D721Med (cell line): ENCODE measurements around the gene STIM1.

Experiments
- DNase-seq: peaks from one replicate; pipeline ENCODE4 v3.0.0; 2011; ENCODE audit warnings: low spot score; ENCODE audit not compliant: insufficient read length
- FAIRE-seq: peaks from 2 replicates; lab custom pipeline; 2011; peaks lifted over from hg19 to GRCh38; lab: Jason Lieb, UNC
- TF ChIP-seq, protein P1 (sequence below): IDR thresholded peaks from 2 replicates; pipeline ENCODE4 v1.5.1; 2012; ENCODE audit warnings: mild to moderate bottlenecking, control low read depth; ENCODE audit not compliant: insufficient read depth; ENCODE audit errors: missing control alignments

Gene STIM1

DNA sequence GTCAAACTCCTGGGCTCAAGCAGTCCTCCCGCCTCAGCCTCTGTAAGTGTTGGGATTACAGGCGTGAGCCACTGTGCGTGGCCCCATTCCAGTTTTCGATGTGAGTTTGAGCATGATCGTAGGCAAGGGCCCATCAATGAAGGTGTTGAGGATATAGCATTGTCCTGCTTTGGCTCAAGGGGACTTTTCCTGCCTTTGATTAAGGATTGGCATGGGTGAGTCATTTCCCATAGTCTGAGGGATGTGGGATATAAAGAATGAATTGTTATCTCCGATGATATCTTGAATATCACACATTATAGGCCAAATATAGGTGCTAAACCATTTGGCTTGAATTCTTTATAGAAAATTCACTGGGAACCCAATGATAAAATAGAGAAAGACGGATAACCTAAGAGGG lies 30.4 kb downstream of the STIM1 start:
- TF ChIP-seq, protein P1, sequence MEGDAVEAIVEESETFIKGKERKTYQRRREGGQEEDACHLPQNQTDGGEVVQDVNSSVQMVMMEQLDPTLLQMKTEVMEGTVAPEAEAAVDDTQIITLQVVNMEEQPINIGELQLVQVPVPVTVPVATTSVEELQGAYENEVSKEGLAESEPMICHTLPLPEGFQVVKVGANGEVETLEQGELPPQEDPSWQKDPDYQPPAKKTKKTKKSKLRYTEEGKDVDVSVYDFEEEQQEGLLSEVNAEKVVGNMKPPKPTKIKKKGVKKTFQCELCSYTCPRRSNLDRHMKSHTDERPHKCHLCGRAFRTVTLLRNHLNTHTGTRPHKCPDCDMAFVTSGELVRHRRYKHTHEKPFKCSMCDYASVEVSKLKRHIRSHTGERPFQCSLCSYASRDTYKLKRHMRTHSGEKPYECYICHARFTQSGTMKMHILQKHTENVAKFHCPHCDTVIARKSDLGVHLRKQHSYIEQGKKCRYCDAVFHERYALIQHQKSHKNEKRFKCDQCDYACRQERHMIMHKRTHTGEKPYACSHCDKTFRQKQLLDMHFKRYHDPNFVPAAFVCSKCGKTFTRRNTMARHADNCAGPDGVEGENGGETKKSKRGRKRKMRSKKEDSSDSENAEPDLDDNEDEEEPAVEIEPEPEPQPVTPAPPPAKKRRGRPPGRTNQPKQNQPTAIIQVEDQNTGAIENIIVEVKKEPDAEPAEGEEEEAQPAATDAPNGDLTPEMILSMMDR: no peak
- no peak for DNase-seq
- no peak for FAIRE-seq

DNA sequence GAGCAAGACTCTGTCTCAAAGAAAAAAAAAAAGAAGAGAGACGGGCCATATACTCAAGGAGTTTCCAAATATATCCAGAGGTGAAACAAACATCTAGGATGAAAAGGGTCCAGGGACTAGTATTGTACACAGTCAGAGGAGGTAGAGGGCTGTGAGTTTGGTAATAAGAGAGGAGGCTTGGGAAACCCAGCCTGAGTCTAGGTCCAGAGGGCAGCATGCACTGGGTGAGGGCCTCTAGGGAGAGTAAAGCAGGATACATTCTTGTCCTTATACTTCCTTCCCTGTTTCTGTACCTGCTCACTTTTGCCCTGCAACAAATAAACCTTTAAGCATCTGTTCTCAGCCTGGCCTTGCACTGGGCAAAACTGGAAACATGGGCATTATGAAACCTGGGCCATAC lies 31.5 kb downstream of the STIM1 start:
- no peak for FAIRE-seq
- no peak for DNase-seq
- TF ChIP-seq, protein P1: no peak

DNA sequence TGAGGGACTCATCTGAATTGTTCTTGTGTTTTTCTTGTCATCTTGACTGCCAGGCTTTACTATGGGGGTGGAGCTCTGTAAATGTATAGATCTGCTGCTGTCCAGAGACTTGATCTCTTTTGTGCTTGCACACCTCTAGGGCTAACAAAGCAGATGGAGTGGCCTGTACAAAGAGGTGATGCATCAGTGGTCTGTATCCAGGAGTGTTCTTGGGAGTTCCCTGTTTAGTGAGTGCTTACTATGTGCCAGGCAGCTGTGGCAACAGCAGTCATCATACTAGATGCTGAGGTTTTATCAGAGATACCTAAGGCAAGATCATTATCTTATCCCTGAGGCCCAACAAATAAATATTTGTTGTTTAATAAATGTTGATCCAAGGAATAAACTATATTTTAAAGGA lies 33.4 kb downstream of the STIM1 start:
- FAIRE-seq: no peak
- DNase-seq: no peak
- TF ChIP-seq, protein P1: no peak

DNA sequence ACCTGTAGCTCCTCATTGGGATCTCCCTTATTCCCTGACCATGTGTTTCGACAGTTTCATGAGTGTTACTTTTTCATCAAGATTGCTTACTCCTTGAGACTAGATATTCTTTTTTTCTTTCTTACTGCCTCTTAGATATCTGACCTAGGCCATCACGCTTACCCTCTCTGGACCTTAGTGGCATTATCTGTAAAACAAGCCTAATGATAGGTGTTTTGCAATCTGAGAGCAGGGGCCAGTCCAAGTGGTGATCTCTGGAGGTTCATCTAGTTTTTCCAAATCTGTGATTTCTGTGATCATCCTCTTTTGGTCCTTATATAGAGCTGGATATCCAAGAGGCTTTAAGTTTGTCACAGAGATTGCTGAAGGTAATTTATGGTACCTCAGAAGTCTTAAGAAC lies 34.5 kb downstream of the STIM1 start:
- no peak for FAIRE-seq
- no peak for DNase-seq
- TF ChIP-seq, protein P1: no peak

DNA sequence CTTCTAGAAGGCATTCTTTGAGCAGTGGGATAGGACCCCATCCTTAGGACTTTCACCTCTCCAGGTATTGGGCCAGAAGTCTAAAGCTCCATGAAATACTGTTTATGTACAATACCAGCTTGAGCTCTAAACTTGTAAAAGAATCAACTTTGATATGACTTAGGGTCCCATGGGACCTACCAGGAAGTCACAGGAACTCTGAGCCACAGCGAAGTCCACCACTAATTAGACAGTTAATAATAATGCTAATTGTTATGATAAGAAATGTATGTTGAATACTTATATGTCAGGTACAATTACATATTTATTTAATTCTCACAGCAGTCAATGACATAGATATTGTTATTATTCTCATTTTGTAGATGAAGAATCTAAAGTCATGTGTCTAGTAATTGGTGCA lies 35.3 kb downstream of the STIM1 start:
- DNase-seq (no peak), FAIRE-seq (no peak)
- TF ChIP-seq, protein P1: no peak

DNA sequence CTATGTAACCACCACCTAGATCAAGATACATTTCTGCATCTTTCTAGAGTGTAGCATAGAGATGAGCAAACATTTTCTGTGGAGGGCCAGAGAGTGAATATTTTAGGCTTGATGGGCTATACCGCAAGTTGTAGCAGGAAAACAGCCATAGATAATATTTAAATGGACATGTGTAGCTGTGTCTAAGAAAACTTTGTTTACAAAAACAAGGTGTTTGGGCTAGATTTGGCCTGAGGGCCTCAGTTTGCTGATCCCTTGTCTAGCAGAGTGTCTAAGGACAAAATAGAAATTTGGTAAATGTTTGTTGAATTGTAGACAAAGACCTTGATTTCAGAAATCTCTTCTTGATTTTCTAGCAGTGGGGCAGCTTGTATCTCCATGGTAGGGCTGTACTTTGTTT lies 36.3 kb downstream of the STIM1 start:
- TF ChIP-seq, protein P1: no peak
- no peak for DNase-seq
- no peak for FAIRE-seq

DNA sequence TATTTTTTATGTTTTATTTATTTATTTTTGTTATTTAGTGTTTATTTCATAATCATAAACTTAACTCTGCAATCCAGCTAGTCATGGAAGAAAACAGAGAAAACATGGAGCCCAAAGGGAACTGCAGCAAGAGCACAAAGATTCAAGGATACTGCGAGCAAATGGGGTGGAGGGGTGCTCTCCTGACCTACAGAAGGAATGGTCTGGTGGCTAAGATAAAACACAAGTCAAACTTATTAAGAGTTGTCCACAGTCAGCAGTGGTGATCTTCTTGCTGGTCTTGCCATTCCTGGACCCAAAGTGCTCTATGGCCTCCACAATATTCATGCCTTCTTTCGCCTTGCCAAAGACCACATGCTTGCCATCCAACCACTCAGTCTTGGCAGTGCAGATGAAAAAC lies 36.7 kb downstream of the STIM1 start:
- TF ChIP-seq, protein P1: no peak
- no peak for DNase-seq

More for the DNA sequence above, 36.7 kb downstream of the STIM1 start:
- FAIRE-seq: no peak
